Measurements from ENCODE around the gene ACD.

- TF ChIP-seq CTCF (IDR thresholded peaks at IDR 0.05; ENCODE audit: borderline replicate concordance, extremely low read depth, low read length, poor library complexity, severe bottlenecking) (no peak), EZH2 (IDR thresholded peaks at IDR 0.05; ENCODE audit: borderline replicate concordance, low read depth, low read length, severe bottlenecking) (no peak)
Observed at GRCh38 chr16:67669499-67670101, 9.5 kb upstream of the ACD start.
